ENCODE measurements around the gene KIN.

GRCh38 chr10:7836571-7836970 is 48.8 kb upstream of the KIN start:
- TF ChIP-seq CTCF (IDR thresholded peaks at IDR 0.05) (no peak), POLR2A (IDR thresholded peaks at IDR 0.05) (no peak)
